Transverse colon (tissue), 3 donors: ENCODE results near the gene OXT.

Experiments
- CTCF ChIP-seq, 5 experiments: fragments of 200-600 bp in 3 of 5; fragments of 450-650 bp in 2 of 5; sonication (generic) in 3 of 5; IDR thresholded peaks; 1 replicate in 2 of 5; 2 replicates in 3 of 5; pipeline ENCODE4 v1.5.1; 2016 to 2017; ENCODE audit warnings: antibody characterized with exemption in 5 of 5, inconsistent platforms in 3 of 5, mild to moderate bottlenecking in 2 of 5, moderate library complexity in 1 of 5
- POLR2A ChIP-seq: fragments of 450-650 bp; IDR thresholded peaks from one replicate; pipeline ENCODE4 v1.6.1; 2016; ENCODE audit warnings: antibody characterized with exemption, mild to moderate bottlenecking, moderate library complexity

- no peak for TF ChIP-seq POLR2A
- no peak for TF ChIP-seq CTCF (IDR thresholded peaks at IDR 0.05)
These were observed 36.1 kb downstream of the OXT start for GRCh38 chr20:3107464-3108025.
